Measurements from ENCODE around the gene MCTP2. TPM values are rescaled to one million over a fixed set of nuclear protein-coding genes. Genes with fewer than 3 reads are reported as not detected.

The MCTP2 gene
- total and polyA plus RNA-seq, 2 of the 13 experiments (the other 11 are each of a cell fraction or from before 2014, with no cell fraction given) = 5.1 to 8.6 TPM

DNA sequence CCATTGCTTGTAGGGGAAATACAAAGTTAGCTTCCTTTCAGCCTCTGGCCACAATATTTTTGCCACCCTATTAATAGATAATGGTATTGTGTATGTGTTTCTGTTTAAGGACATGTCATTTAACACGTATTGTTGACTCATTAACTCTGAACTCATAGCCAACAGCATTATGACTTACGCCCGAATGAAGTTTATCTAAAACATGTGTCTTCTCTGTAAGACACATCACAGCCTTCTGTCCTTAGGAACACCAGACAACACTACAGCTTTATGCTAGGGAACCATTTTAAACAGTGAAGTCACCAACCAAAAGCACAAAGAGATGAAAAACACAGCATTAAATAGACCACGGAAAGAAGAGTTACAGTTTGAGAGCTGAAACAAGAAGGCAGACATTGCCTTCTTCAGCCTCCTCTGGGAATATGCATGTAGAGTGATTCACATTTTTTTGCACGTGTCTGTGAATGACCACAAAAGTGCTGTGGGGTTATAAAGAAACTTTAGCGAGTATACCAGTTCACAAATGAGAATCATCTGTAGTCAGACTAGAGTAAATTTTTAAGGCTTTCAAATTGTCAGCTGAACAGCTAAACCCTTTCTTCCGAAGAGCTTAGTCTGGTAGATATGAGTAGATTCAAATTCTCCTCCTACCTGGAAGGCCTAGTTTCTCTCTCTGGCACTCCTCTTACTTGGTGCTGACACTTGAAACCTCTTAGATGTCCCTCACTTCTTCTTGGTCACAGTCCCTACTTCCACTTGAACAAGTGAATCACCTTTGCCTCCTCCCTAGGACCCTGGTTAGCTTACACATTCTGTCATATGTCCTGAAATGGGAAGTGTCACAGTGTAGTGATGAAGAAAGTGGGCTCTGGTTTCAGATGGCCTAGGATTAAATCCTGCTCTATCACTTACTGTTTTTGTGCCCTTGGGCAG is 32.2 kb downstream of the MCTP2 start:
- Histone ChIP-seq H4K20me1 (ENCODE audit: insufficient read depth, low read length) (no peaks in the 10 kb centered on the region), H3K79me2 (ENCODE audit: insufficient read depth, low read length) (no peaks in the 10 kb centered on the region), H3K27me3 (ENCODE audit: control insufficient read depth in 1 of 2, insufficient read depth in 2 of 2, low read length in 2 of 2) (no peaks in the 10 kb centered on the region), H3K9ac (ENCODE audit: insufficient read depth, low read depth, low read length) (no peak overlapping the region), H3K27ac (ENCODE audit: extremely low read length, insufficient read depth, low read length) (no peak overlapping the region), H2AFZ (ENCODE audit: low read length) (no peak overlapping the region), H3K4me3 (replicated peaks in 1 of 3; ENCODE audit: insufficient read depth in 1 of 3, low read depth in 2 of 3, low read length in 3 of 3) (no peak overlapping the region), H3K4me2 (ENCODE audit: low read depth, low read length) (no peak overlapping the region), H3K4me1 (ENCODE audit: insufficient read depth, low read length) (peaks cover 20% of the 10 kb centered on the region), H3K36me3 (replicated peaks in 1 of 2; ENCODE audit: control insufficient read depth in 1 of 2, insufficient read depth in 2 of 2, low read length in 2 of 2) (no peaks in the 10 kb centered on the region), H3K9me3 (ENCODE audit: low read length) (no peaks in the 10 kb centered on the region)
- 66% methylated on average over 7 of the region's 7 CpGs for WGBS (ENCODE audit: low lambda C conversion rate)
- DNase-seq (ENCODE audit: low spot score) (no peak), ATAC-seq (no peak), FAIRE-seq (no peak)
- in situ Hi-C loops (cut with HindIII; ENCODE audit: extremely low pct_ligation_motif_present, low pct_unique_long_range_greater_than_20kb) (no loop called here), intact Hi-C loops (cut with micrococcal nuclease; ENCODE audit: unreplicated experiment) (no loop called here)
- BruUV-seq (replicated peaks) = no TSS peak
- POLR2A ChIA-PET = no interaction called here
- CTCF ChIA-PET (ENCODE audit: low intra/inter-chr PET ratio, low total read pairs) = no interaction called here
- no peak for TF ChIP-seq NFE2 (CRISPR knock-in tag; IDR thresholded peaks at IDR 0.05)
- TF ChIP-seq ZNF768 (CRISPR knock-in tag; IDR thresholded peaks at IDR 0.05) = no peak
- no peak for TF ChIP-seq ZNF33A (CRISPR knock-in tag; IDR thresholded peaks at IDR 0.05; ENCODE audit: borderline replicate concordance)
- no peak for TF ChIP-seq TCF7L2 (IDR thresholded peaks at IDR 0.05; ENCODE audit: low read depth, low read length)
- TF ChIP-seq HCFC1 (IDR thresholded peaks at IDR 0.05; ENCODE audit: low read depth, low read length) = no peak
- TF ChIP-seq, protein P1, sequence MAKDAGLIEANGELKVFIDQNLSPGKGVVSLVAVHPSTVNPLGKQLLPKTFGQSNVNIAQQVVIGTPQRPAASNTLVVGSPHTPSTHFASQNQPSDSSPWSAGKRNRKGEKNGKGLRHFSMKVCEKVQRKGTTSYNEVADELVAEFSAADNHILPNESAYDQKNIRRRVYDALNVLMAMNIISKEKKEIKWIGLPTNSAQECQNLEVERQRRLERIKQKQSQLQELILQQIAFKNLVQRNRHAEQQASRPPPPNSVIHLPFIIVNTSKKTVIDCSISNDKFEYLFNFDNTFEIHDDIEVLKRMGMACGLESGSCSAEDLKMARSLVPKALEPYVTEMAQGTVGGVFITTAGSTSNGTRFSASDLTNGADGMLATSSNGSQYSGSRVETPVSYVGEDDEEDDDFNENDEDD (CRISPR knock-in tag; IDR thresholded peaks at IDR 0.05; ENCODE audit: borderline replicate concordance) = no peak
- TF ChIP-seq ZNF792 (CRISPR knock-in tag; IDR thresholded peaks at IDR 0.05) = no peak
- TF ChIP-seq, protein P2, sequence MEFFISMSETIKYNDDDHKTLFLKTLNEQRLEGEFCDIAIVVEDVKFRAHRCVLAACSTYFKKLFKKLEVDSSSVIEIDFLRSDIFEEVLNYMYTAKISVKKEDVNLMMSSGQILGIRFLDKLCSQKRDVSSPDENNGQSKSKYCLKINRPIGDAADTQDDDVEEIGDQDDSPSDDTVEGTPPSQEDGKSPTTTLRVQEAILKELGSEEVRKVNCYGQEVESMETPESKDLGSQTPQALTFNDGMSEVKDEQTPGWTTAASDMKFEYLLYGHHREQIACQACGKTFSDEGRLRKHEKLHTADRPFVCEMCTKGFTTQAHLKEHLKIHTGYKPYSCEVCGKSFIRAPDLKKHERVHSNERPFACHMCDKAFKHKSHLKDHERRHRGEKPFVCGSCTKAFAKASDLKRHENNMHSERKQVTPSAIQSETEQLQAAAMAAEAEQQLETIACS (CRISPR knock-in tag; IDR thresholded peaks at IDR 0.05) = no peak
- no peak for TF ChIP-seq MIER3 (CRISPR knock-in tag; IDR thresholded peaks at IDR 0.05; ENCODE audit: borderline replicate concordance)
- no peak for TF ChIP-seq TBL1XR1 (IDR thresholded peaks at IDR 0.05; ENCODE audit: borderline replicate concordance, low read length, partially characterized antibody)
- no peak for TF ChIP-seq SIN3A (IDR thresholded peaks at IDR 0.05; ENCODE audit: borderline replicate concordance, low read depth, low read length)
- TF ChIP-seq ZNF24 (IDR thresholded peaks at IDR 0.05) = no peak

Measured in HepG2 (cell line).